PFSK-1 (cell line): ENCODE data around the gene ULBP2. TPM values are rescaled to one million over a fixed set of nuclear protein-coding genes. Genes with fewer than 3 reads are reported as not detected.

Experiments
- FOXP2 ChIP-seq: optimal IDR thresholded peaks from 2 replicates; pipeline ENCODE3; 2011; ENCODE audit warnings: borderline replicate concordance, control low read depth, inconsistent platforms; ENCODE audit not compliant: insufficient read depth; ENCODE audit errors: extremely low read length, extremely low read depth
- POLR2AphosphoS5 ChIP-seq: IDR thresholded peaks from 2 replicates; pipeline ENCODE4 v1.6.1; 2012; ENCODE audit warnings: low read depth, mild to moderate bottlenecking, control low read depth, low read length, moderate library complexity
- REST ChIP-seq, 2 experiments: IDR thresholded peaks; 2 replicates each; pipeline versions ENCODE4 v1.6.1 to v1.8.0; 2011 to 2012; ENCODE audit warnings: low read depth in 2 of 2, low read length in 2 of 2, control low read depth in 1 of 2, inconsistent platforms in 1 of 2, mild to moderate bottlenecking in 1 of 2, moderate library complexity in 1 of 2; ENCODE audit not compliant: insufficient read depth in 1 of 2
- SIN3A ChIP-seq: IDR thresholded peaks from 2 replicates; pipeline ENCODE4 v1.6.1; 2012; ENCODE audit warnings: mild to moderate bottlenecking, low read length, moderate library complexity, borderline replicate concordance; ENCODE audit not compliant: insufficient read depth
- TAF1 ChIP-seq: IDR thresholded peaks from 2 replicates; pipeline ENCODE4 v1.6.1; 2012; ENCODE audit warnings: low read length, control low read depth, borderline replicate concordance; ENCODE audit not compliant: insufficient read depth
- polyA plus RNA-seq: library from polyadenylated mRNA; unstranded; fragments of >200 nt; gene quantifications from one replicate; pipeline ENCODE4 v1.2.1, GENCODE V29; 2012; ENCODE audit warnings: low read depth, missing spikeins; ENCODE audit not compliant: insufficient read length

The ULBP2 gene, protein sequence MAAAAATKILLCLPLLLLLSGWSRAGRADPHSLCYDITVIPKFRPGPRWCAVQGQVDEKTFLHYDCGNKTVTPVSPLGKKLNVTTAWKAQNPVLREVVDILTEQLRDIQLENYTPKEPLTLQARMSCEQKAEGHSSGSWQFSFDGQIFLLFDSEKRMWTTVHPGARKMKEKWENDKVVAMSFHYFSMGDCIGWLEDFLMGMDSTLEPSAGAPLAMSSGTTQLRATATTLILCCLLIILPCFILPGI
- 0.75 TPM for polyA plus RNA-seq

DNA sequence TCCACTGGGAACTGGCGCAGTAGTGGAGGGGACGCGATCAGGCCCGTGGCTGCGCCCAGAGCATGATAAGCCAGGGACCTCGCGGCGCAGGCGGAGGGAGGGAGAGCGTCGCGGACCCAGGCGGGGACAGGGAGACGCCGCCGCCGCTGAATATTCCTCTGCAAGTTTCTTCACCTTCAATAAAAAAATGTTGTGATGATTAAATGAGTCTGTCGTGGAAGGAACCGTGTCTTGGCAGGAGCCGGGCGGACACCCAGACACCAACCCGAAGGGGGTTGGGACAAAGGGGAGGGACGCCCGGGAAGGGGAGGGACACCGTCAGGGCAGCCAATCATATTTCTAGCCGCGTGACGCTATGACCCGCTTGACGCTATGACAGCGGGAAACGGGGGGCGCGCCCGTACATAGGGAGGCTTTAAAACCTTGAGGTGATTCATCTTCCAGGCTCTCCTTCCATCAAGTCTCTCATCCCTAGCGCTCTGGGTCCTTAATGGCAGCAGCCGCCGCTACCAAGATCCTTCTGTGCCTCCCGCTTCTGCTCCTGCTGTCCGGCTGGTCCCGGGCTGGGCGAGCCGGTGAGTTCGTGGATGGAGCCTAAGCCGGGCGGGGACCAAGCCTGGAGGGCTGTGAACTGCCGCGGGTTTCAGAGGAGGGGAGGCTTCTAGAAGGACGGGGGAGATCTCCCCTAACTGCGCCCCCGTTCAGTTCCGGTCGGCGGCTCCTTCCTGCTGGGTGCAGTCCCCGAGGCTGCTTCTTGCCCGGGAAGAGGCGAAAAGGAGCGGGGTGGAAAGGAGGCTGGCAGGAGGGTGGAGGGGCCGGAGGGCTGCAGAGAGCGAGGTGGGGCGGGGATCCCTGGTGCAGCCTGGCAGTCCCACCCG is at the start of gene ULBP2:
Gene ULBP2, plus strand, starts transcription at position 432 of the 878 bp plus-strand sequence. Its CDS starts 59 bp downstream, at position 491.
- TF ChIP-seq TAF1 (no peak), SIN3A (no peak), FOXP2 (peak; percentile 18), POLR2AphosphoS5 (no peak), REST (IDR thresholded peaks at IDR 0.05; ENCODE audit: insufficient read depth in 1 of 2, low read depth in 2 of 2, low read length in 2 of 2) (no peak)

DNA sequence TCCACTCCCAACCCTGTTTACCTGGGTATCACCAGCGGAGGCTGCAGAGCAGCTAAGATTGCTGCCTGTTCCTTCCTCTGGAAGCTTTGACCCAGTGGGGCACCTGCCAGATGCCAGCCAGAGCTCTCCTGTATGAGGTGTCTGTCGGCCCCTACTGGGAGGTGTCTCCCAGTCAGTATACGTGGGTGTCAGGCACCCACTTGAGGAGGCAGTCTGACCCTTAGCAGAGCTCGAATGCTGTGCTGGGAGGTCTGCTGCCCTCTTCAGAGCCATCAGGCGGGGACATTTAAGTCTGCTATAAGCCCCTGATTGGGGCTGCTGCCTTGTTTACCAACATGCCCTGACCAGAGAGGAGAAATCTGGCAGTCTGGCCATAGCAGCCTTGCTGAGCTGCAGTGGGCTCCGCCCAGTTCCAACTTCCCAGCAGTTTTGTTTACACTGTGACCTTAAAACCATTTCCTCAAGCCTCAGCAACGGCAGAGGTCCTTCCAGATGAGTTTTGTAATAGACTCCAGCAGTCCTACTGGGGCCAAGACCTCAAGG is 46.7 kb upstream of the ULBP2 start:
- TF ChIP-seq FOXP2: no peak
- TF ChIP-seq TAF1: no peak
- TF ChIP-seq REST (IDR thresholded peaks at IDR 0.05; ENCODE audit: insufficient read depth in 1 of 2, low read depth in 2 of 2, low read length in 2 of 2): no peak
- TF ChIP-seq SIN3A: no peak
- no peak for TF ChIP-seq POLR2AphosphoS5

- TF ChIP-seq SIN3A (no peak), FOXP2 (no peak), POLR2AphosphoS5 (no peak), REST (IDR thresholded peaks at IDR 0.05; ENCODE audit: insufficient read depth in 1 of 2, low read depth in 2 of 2, low read length in 2 of 2) (no peak), TAF1 (no peak)
Observed at GRCh38 chr6:149895833-149896271, 46.0 kb upstream of the ULBP2 start.

DNA sequence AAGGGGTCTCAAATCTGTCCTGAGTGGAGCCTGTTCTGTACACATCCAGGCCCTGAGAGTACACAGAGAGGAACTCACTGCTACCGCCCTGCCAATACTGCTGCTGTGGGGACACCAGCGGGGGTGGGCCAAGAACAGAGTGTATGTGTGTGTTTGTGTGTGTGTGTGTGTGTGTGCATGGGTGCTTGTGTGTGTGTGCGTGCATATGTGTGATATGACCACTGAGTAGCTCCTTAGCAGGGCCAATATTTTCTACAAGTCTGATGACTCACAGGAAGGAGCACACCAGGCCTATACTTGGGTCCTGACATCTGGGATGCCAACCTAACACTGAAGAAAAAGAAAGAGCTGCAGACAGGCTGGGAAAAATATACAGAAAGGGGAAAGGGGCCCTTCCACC is 45.3 kb upstream of the ULBP2 start:
- TF ChIP-seq FOXP2 (no peak), REST (IDR thresholded peaks at IDR 0.05; ENCODE audit: insufficient read depth in 1 of 2, low read depth in 2 of 2, low read length in 2 of 2) (no peak), TAF1 (no peak), POLR2AphosphoS5 (no peak), SIN3A (no peak)
